GM23248 (cell line): ENCODE results near the gene C17orf58. TPM values are rescaled to one million over a fixed set of nuclear protein-coding genes. Genes with fewer than 3 reads are reported as not detected.
A peak's percentile ranks its signal among the peaks of the same experiment; 100 is the strongest.

Experiments used
- DNase-seq: peaks from one replicate; pipeline ENCODE4 v3.0.0-alpha.2; 2015
- H2AFZ ChIP-seq: fragments of 200-600 bp; sonication (generic); 2 replicates; pipeline ENCODE4 v1.6.1; 2016; ENCODE audit warnings: antibody characterized with exemption
- H3F3A ChIP-seq: fragments of 200-600 bp; sonication (generic); 2 replicates; pipeline ENCODE4 v1.6.1; 2016; ENCODE audit warnings: mild to moderate bottlenecking, antibody characterized with exemption, mixed run types; ENCODE audit not compliant: insufficient read depth
- H3K27ac ChIP-seq: fragments of 200-600 bp; sonication (generic); 2 replicates; pipeline ENCODE4 v1.5.1; 2016; ENCODE audit warnings: mild to moderate bottlenecking
- H3K27me3 ChIP-seq: fragments of 200-600 bp; sonication (generic); replicated peaks from 2 replicates; pipeline ENCODE4 v1.6.1; 2016; ENCODE audit warnings: mild to moderate bottlenecking; ENCODE audit not compliant: insufficient read depth
- H3K36me3 ChIP-seq: fragments of 200-600 bp; sonication (generic); 2 replicates; pipeline ENCODE4 v1.6.1; 2016; ENCODE audit warnings: low read depth, mild to moderate bottlenecking
- H3K4me1 ChIP-seq: fragments of 200-600 bp; sonication (generic); 2 replicates; pipeline ENCODE4 v1.6.1; 2016; ENCODE audit warnings: mild to moderate bottlenecking; ENCODE audit not compliant: insufficient read depth
- H3K4me2 ChIP-seq: fragments of 200-600 bp; sonication (generic); one replicate; pipeline ENCODE4 v1.6.1; 2016; ENCODE audit warnings: mild to moderate bottlenecking; ENCODE audit not compliant: unreplicated experiment
- H3K4me3 ChIP-seq: fragments of 200-600 bp; sonication (generic); 2 replicates; pipeline ENCODE4 v1.5.1; 2016; ENCODE audit warnings: mild to moderate bottlenecking
- H3K79me2 ChIP-seq: fragments of 200-600 bp; sonication (generic); 2 replicates; pipeline ENCODE4 v1.6.1; 2016; ENCODE audit warnings: mild to moderate bottlenecking; ENCODE audit not compliant: insufficient read depth
- H3K9ac ChIP-seq: fragments of 200-600 bp; sonication (generic); 2 replicates; pipeline ENCODE4 v1.6.1; 2016; ENCODE audit warnings: mild to moderate bottlenecking
- H3K9me2 ChIP-seq: fragments of 200-600 bp; sonication (generic); 2 replicates; pipeline ENCODE4 v1.6.1; 2016; ENCODE audit warnings: mixed run types, mild to moderate bottlenecking, moderate library complexity; ENCODE audit not compliant: insufficient read depth
- H3K9me3 ChIP-seq: fragments of 200-600 bp; sonication (generic); one replicate; pipeline ENCODE4 v1.6.1; 2017; ENCODE audit warnings: low read depth
- H4K20me1 ChIP-seq: fragments of 200-600 bp; sonication (generic); 2 replicates; pipeline ENCODE4 v1.6.0; 2016; ENCODE audit not compliant: insufficient read depth
- EZH2 ChIP-seq: fragments of 200-600 bp; sonication (generic); IDR thresholded peaks from 2 replicates; pipeline ENCODE4 v1.6.1; 2018; ENCODE audit warnings: antibody characterized with exemption, mild to moderate bottlenecking; ENCODE audit not compliant: insufficient read depth, poor library complexity, severe bottlenecking
- EZH2phosphoT487 ChIP-seq: fragments of 200-600 bp; sonication (generic); IDR thresholded peaks from 2 replicates; pipeline ENCODE4 v1.6.1; 2018; ENCODE audit warnings: antibody characterized with exemption, moderate library complexity, mild to moderate bottlenecking, low read depth; ENCODE audit not compliant: insufficient read depth
- WGBS, 2 experiments: methylation state at CpG; one replicate each; pipeline ENCODE4 v1.1.6; 2015 to 2017; ENCODE audit warnings: low lambda C conversion rate in 2 of 2, low coverage in 1 of 2; ENCODE audit errors: missing lambda C conversion rate in 2 of 2; 5-methylcytosine and 5-hydroxymethylcytosine counted together
- in situ Hi-C: fragments of 300-500 bp; cut with MboI; formaldehyde crosslinking; loops from 2 replicates; pipeline ENCODE4 v1.15.0; 2020
- polyA plus RNA-seq: library from polyadenylated mRNA; unstranded; fragments of >200 nt; fragmentation: Nextera tagmentation; extraction: Ambion mirVana; gene quantifications from 2 replicates; pipeline ENCODE4 v1.2.1, GENCODE V29; 2016
- small RNA-seq: library from RNA; depleted of rRNA; stranded (forward); fragments of <200 nt; gene quantifications from one replicate; pipeline ENCODE3, GENCODE V24; 2014; ENCODE audit warnings: low read depth, low replicate concordance
- total RNA-seq: library from RNA; depleted of rRNA; stranded (reverse); fragments of >200 nt; shearing (Covaris generic); gene quantifications from 2 replicates; pipeline ENCODE4 v1.2.3, GENCODE V29; 2014; rRNA removed

Gene C17orf58
- total and polyA plus RNA-seq, 2 experiments from 2014 or later, result 12.8 to 14.3 TPM

- WGBS, 2 experiments, result 95 to 97% methylated on average over 5 of the region's 5 CpGs
- Histone ChIP-seq H3K27ac (no peak overlapping the region), H3K4me3 (no peak overlapping the region), H4K20me1 (no peaks in the 10 kb centered on the region), H3K79me2 (no peaks in the 10 kb centered on the region), H3K9me2 (no peaks in the 10 kb centered on the region), H3K27me3 (no peaks in the 10 kb centered on the region), H3F3A (no peaks in the 10 kb centered on the region; the same call in 1 of the 2 replicates), H3K36me3 (peaks cover 72% of the 10 kb centered on the region), H3K4me2 (no peak overlapping the region), H3K4me1 (no peaks in the 10 kb centered on the region), H3K9me3 (no peaks in the 10 kb centered on the region), H2AFZ (no peak overlapping the region), H3K9ac (no peak overlapping the region)
- TF ChIP-seq EZH2 (no peak), EZH2phosphoT487 (no peak)
- DNase-seq, result no peak
- in situ Hi-C loops, result no loop called here
Measured at GRCh38 chr17:67944035-67944434, 52.2 kb downstream of the C17orf58 start.

GRCh38 chr17:67942810-67943209 is 53.5 kb downstream of the C17orf58 start:
- Histone ChIP-seq H3K4me1 (no peaks in the 10 kb centered on the region), H3K27me3 (no peaks in the 10 kb centered on the region), H3K9me2 (no peaks in the 10 kb centered on the region), H3K36me3 (peaks cover 63% of the 10 kb centered on the region), H3K79me2 (no peaks in the 10 kb centered on the region), H4K20me1 (no peaks in the 10 kb centered on the region), H2AFZ (no peak overlapping the region), H3K4me2 (no peak overlapping the region), H3K4me3 (no peak overlapping the region), H3F3A (no peaks in the 10 kb centered on the region; the same call in 1 of the 2 replicates), H3K9ac (no peak overlapping the region), H3K27ac (no peak overlapping the region), H3K9me3 (no peaks in the 10 kb centered on the region)
- peak; percentile 31 for DNase-seq
- TF ChIP-seq EZH2, result no peak
- TF ChIP-seq EZH2phosphoT487, result no peak
- in situ Hi-C loops, result no loop called here
- 79 to 81% methylated on average over 3 of the region's 3 CpGs for WGBS, 2 experiments

Small RNA genes lying within 50 kb of the gene (small RNA-seq; reads per million reads assigned to genes)
- not detected for gene RN7SL622P

Other genes starting within 250 kb of the C17orf58 start
- gene BPTF, start 171.0 kb downstream of the C17orf58 start, total RNA-seq, result 18.2 and 26.9 TPM in 2 replicates
- 11.4 and 15.6 TPM in 2 replicates for gene BPTF, start 171.0 kb downstream of the C17orf58 start, polyA plus RNA-seq
- 98.2 and 108 TPM in 2 replicates for gene KPNA2, start 39.3 kb upstream of the C17orf58 start, total RNA-seq
- gene KPNA2, start 39.3 kb upstream of the C17orf58 start, polyA plus RNA-seq, result 153 and 159 TPM in 2 replicates